ENCODE results near the gene VWCE. TPM values are rescaled to one million over a fixed set of nuclear protein-coding genes. Genes with fewer than 3 reads are reported as not detected.
"Not testable (repeated sequence)": the region's sequence is repeated elsewhere in the genome, so short reads cannot be mapped to it uniquely, and the experiment has no call there.

VWCE gene
- total RNA-seq, 2 experiments from 2014 or later, result 0.79 to 5.5 TPM

DNA sequence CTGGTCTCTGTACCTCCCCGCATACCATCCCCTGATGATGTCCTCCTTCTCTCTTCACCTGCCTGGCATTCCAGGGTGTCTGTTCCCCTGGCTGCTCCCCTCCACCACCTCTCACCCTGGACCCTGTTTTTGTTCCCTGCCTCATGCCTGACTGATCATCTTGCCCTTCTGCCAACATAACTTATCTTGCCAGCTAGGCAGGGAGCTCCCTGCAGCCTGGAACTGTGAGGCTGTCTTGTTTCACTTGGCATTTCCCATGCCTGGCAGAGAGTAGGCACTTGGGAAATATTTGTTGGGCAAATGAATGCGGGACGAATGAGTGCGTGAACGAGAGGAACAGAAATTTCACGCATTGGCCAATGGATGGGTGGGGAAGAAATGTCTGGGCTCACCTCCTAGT is 84.5 kb downstream of the VWCE start:
- CTCF ChIA-PET (ENCODE audit: unreplicated experiment); H3K4me2 ChIP-seq (ENCODE audit: low read length); H3K79me2 ChIP-seq (ENCODE audit: insufficient read depth, low read depth, low read length); H3K27ac ChIP-seq (ENCODE audit: low read depth, low read length, poor library complexity, severe bottlenecking); H3K4me1 ChIP-seq (ENCODE audit: insufficient read depth, low read length, poor library complexity, severe bottlenecking); intact Hi-C loops (cut with micrococcal nuclease; ENCODE audit: unreplicated experiment); H3K9me2 ChIP-seq (ENCODE audit: insufficient read depth, low read length); H3K9me3 ChIP-seq (ENCODE audit: low read length); H2AFZ ChIP-seq (ENCODE audit: low read length); DNase-seq (ENCODE audit: low spot score); H4K20me1 ChIP-seq (ENCODE audit: insufficient read depth, low read length); H3K36me3 ChIP-seq (ENCODE audit: insufficient read depth, low read length); POLR2A ChIA-PET; H3K4me3 ChIP-seq (ENCODE audit: low read depth, low read length, poor library complexity, severe bottlenecking); BruUV-seq (replicated peaks): not testable (repeated sequence)

Other genes starting within 250 kb of the VWCE start
- gene CD5, start 192.8 kb downstream of the VWCE start, total RNA-seq (2014; rRNA removed; shearing (Covaris generic)), result not detected in 2 replicates
- not detected in 2 replicates for gene CD5, start 192.8 kb downstream of the VWCE start, total RNA-seq (2022)
- 10.2 and 10.3 TPM in 2 replicates for gene VPS37C, start 133.9 kb downstream of the VWCE start, total RNA-seq (2014; rRNA removed; shearing (Covaris generic))
- gene VPS37C, start 133.9 kb downstream of the VWCE start, total RNA-seq (2022), result 12.8 and 13.3 TPM in 2 replicates
- gene PGA3, start 91.8 kb downstream of the VWCE start, total RNA-seq (2014; rRNA removed; shearing (Covaris generic)), result not detected in 2 replicates
- gene PGA3, start 91.8 kb downstream of the VWCE start, total RNA-seq (2022), result not detected in 2 replicates
- gene PGA4, start 73.0 kb downstream of the VWCE start, total RNA-seq (2014; rRNA removed; shearing (Covaris generic)), result not detected in 2 replicates
- gene PGA4, start 73.0 kb downstream of the VWCE start, total RNA-seq (2022), result not detected in 2 replicates
- gene PGA5, start 54.1 kb downstream of the VWCE start, total RNA-seq (2014; rRNA removed; shearing (Covaris generic)), result not detected in 2 replicates
- not detected in 2 replicates for gene PGA5, start 54.1 kb downstream of the VWCE start, total RNA-seq (2022)
- 194 and 218 TPM in 2 replicates for gene DDB1, start 37.8 kb upstream of the VWCE start, total RNA-seq (2014; rRNA removed; shearing (Covaris generic))
- 211 and 225 TPM in 2 replicates for gene DDB1, start 37.8 kb upstream of the VWCE start, total RNA-seq (2022)
- gene TKFC, start 37.9 kb upstream of the VWCE start, total RNA-seq (2014; rRNA removed; shearing (Covaris generic)), result 75.3 and 77.8 TPM in 2 replicates
- 166 and 169 TPM in 2 replicates for gene TKFC, start 37.9 kb upstream of the VWCE start, total RNA-seq (2022)
- 21.7 and 28.1 TPM in 2 replicates for gene CYB561A3, start 66.6 kb upstream of the VWCE start, total RNA-seq (2014; rRNA removed; shearing (Covaris generic))
- gene CYB561A3, start 66.6 kb upstream of the VWCE start, total RNA-seq (2022), result 58.2 and 63.8 TPM in 2 replicates
- gene TMEM138, start 67.1 kb upstream of the VWCE start, total RNA-seq (2014; rRNA removed; shearing (Covaris generic)), result 25.8 and 31.1 TPM in 2 replicates
- gene TMEM138, start 67.1 kb upstream of the VWCE start, total RNA-seq (2022), result 48.8 and 51.5 TPM in 2 replicates
- gene TMEM216, start 97.3 kb upstream of the VWCE start, total RNA-seq (2014; rRNA removed; shearing (Covaris generic)), result 0.64 and 1.4 TPM in 2 replicates
- 1.8 and 2.5 TPM in 2 replicates for gene TMEM216, start 97.3 kb upstream of the VWCE start, total RNA-seq (2022)
- 56.1 and 69.4 TPM in 2 replicates for gene CPSF7, start 134.7 kb upstream of the VWCE start, total RNA-seq (2014; rRNA removed; shearing (Covaris generic))
- 128 and 153 TPM in 2 replicates for gene CPSF7, start 134.7 kb upstream of the VWCE start, total RNA-seq (2022)
- 40.6 and 41.2 TPM in 2 replicates for gene SDHAF2, start 134.8 kb upstream of the VWCE start, total RNA-seq (2014; rRNA removed; shearing (Covaris generic))
- gene SDHAF2, start 134.8 kb upstream of the VWCE start, total RNA-seq (2022), result 28.0 and 33.3 TPM in 2 replicates
- gene LRRC10B, start 213.4 kb upstream of the VWCE start, total RNA-seq (2014; rRNA removed; shearing (Covaris generic)), result not detected in 2 replicates
- not detected in 2 replicates for gene LRRC10B, start 213.4 kb upstream of the VWCE start, total RNA-seq (2022)

All from OCI-LY7 (cell line).